Duodenal mucosa (tissue), 2 donors: Measurements from ENCODE around the gene ZIC4.

ENCODE experiments used
- H3K27ac ChIP-seq: one replicate; pipeline ENCODE4 v1.7.0; 2013; ENCODE audit warnings: low read depth, low read length
- H3K27me3 ChIP-seq, 2 donors: one replicate each; pipeline ENCODE4 v1.7.0; 2013; ENCODE audit warnings: low read length in 2 of 2, control low read depth in 1 of 2; ENCODE audit not compliant: insufficient read depth in 2 of 2, control insufficient read depth in 1 of 2
- H3K36me3 ChIP-seq, 2 donors: one replicate each; pipeline ENCODE4 v1.7.0; 2013; ENCODE audit warnings: low read length in 2 of 2, control low read depth in 1 of 2; ENCODE audit not compliant: insufficient read depth in 2 of 2, control insufficient read depth in 1 of 2
- H3K4me1 ChIP-seq, 2 donors: one replicate each; pipeline ENCODE4 v1.7.0; 2013; ENCODE audit warnings: low read length in 2 of 2, control low read depth in 1 of 2; ENCODE audit not compliant: insufficient read depth in 2 of 2, control insufficient read depth in 1 of 2
- H3K4me3 ChIP-seq, 2 donors: one replicate each; pipeline ENCODE4 v1.7.0; 2013; ENCODE audit warnings: low read length in 2 of 2, low read depth in 1 of 2
- H3K9ac ChIP-seq, 2 donors: one replicate each; pipeline ENCODE4 v1.7.0; 2013; ENCODE audit warnings: low read length in 2 of 2, low read depth in 1 of 2
- H3K9me3 ChIP-seq, 2 donors: one replicate each; pipeline ENCODE4 v1.7.0; 2013; ENCODE audit warnings: low read length in 2 of 2, control low read depth in 1 of 2; ENCODE audit not compliant: control insufficient read depth in 1 of 2

ZIC4 gene

GRCh38 chr3:147406028-147406931, at the start of gene ZIC4:
Gene ZIC4, minus strand, starts transcription at chr3:147406543. Its CDS starts 3,746 bp downstream, at chr3:147402797.
- H3K9me3 ChIP-seq, result no peaks in the 10 kb centered on the region
- H3K9ac ChIP-seq, result no peak within 1 kb of the TSS
- no peak within 1 kb of the TSS for H3K4me3 ChIP-seq
- H3K27me3 ChIP-seq, result peaks cover 71 to 86% of the 10 kb centered on the region in 2 donors
- H3K27ac ChIP-seq, result no peak within 1 kb of the TSS
- H3K36me3 ChIP-seq, result no peaks in the 10 kb centered on the region
- peaks cover 0 to 5% of the 10 kb centered on the region in 2 donors for H3K4me1 ChIP-seq

- H3K36me3 ChIP-seq, result no peaks in the 10 kb centered on the region
- no peaks in the 10 kb centered on the region for H3K9me3 ChIP-seq
- no peaks in the 10 kb centered on the region for H3K27me3 ChIP-seq
- H3K4me1 ChIP-seq, result no peaks in the 10 kb centered on the region
- no peak overlapping the region for H3K9ac ChIP-seq
- H3K4me3 ChIP-seq, result no peak overlapping the region
- H3K27ac ChIP-seq, result no peak overlapping the region
These were observed 43.3 kb upstream of the ZIC4 start for GRCh38 chr3:147449669-147450068.

GRCh38 chr3:147447224-147447623, 40.9 kb upstream of the ZIC4 start:
- no peak overlapping the region for H3K27ac ChIP-seq
- H3K4me3 ChIP-seq, result no peak overlapping the region
- H3K9ac ChIP-seq, result no peak overlapping the region
- no peaks in the 10 kb centered on the region for H3K4me1 ChIP-seq
- H3K36me3 ChIP-seq, result no peaks in the 10 kb centered on the region
- no peaks in the 10 kb centered on the region for H3K9me3 ChIP-seq
- no peaks in the 10 kb centered on the region for H3K27me3 ChIP-seq

GRCh38 chr3:147431751-147432150, 25.4 kb upstream of the ZIC4 start:
- no peak overlapping the region for H3K4me3 ChIP-seq
- no peaks in the 10 kb centered on the region for H3K4me1 ChIP-seq
- H3K9me3 ChIP-seq, result no peaks in the 10 kb centered on the region
- no peak overlapping the region for H3K27ac ChIP-seq
- no peaks in the 10 kb centered on the region for H3K36me3 ChIP-seq
- H3K9ac ChIP-seq, result no peak overlapping the region
- no peaks in the 10 kb centered on the region for H3K27me3 ChIP-seq

- H3K36me3 ChIP-seq, result no peaks in the 10 kb centered on the region
- no peak overlapping the region for H3K4me3 ChIP-seq
- no peaks in the 10 kb centered on the region for H3K4me1 ChIP-seq
- H3K9ac ChIP-seq, result no peak overlapping the region
- H3K27me3 ChIP-seq, result peaks cover 14 to 21% of the 10 kb centered on the region in 2 donors
- H3K9me3 ChIP-seq, result no peaks in the 10 kb centered on the region
- no peak overlapping the region for H3K27ac ChIP-seq
These were observed 22.4 kb upstream of the ZIC4 start for GRCh38 chr3:147428754-147429153.

GRCh38 chr3:147428326-147428725, 22.0 kb upstream of the ZIC4 start:
- H3K36me3 ChIP-seq, result no peaks in the 10 kb centered on the region
- no peaks in the 10 kb centered on the region for H3K9me3 ChIP-seq
- no peak overlapping the region for H3K9ac ChIP-seq
- H3K27ac ChIP-seq, result no peak overlapping the region
- H3K4me3 ChIP-seq, result no peak overlapping the region
- H3K27me3 ChIP-seq, result peaks cover 18 to 25% of the 10 kb centered on the region in 2 donors
- no peaks in the 10 kb centered on the region for H3K4me1 ChIP-seq

- no peak overlapping the region for H3K27ac ChIP-seq
- no peaks in the 10 kb centered on the region for H3K9me3 ChIP-seq
- H3K9ac ChIP-seq, result no peak overlapping the region
- H3K4me1 ChIP-seq, result no peaks in the 10 kb centered on the region
- H3K4me3 ChIP-seq, result no peak overlapping the region
- no peaks in the 10 kb centered on the region for H3K36me3 ChIP-seq
- H3K27me3 ChIP-seq, result peaks cover 24 to 31% of the 10 kb centered on the region in 2 donors
These were observed 21.4 kb upstream of the ZIC4 start for GRCh38 chr3:147427746-147428145.

- H3K4me1 ChIP-seq, result no peaks in the 10 kb centered on the region
- no peaks in the 10 kb centered on the region for H3K9me3 ChIP-seq
- no peak overlapping the region for H3K4me3 ChIP-seq
- no peak overlapping the region for H3K9ac ChIP-seq
- H3K27me3 ChIP-seq, result peaks cover 32 to 39% of the 10 kb centered on the region in 2 donors
- H3K27ac ChIP-seq, result no peak overlapping the region
- no peaks in the 10 kb centered on the region for H3K36me3 ChIP-seq
These were observed 20.6 kb upstream of the ZIC4 start for GRCh38 chr3:147426931-147427330.

GRCh38 chr3:147425388-147425850, 19.1 kb upstream of the ZIC4 start:
- H3K9me3 ChIP-seq, result no peaks in the 10 kb centered on the region
- H3K9ac ChIP-seq, result no peak overlapping the region
- no peak overlapping the region for H3K27ac ChIP-seq
- no peaks in the 10 kb centered on the region for H3K36me3 ChIP-seq
- no peak overlapping the region for H3K4me3 ChIP-seq
- no peaks in the 10 kb centered on the region for H3K4me1 ChIP-seq
- H3K27me3 ChIP-seq, result peaks cover 47 to 54% of the 10 kb centered on the region in 2 donors

GRCh38 chr3:147424581-147425387, 18.4 kb upstream of the ZIC4 start:
- Histone ChIP-seq H3K36me3 (no peaks in the 10 kb centered on the region), H3K4me1 (no peaks in the 10 kb centered on the region), H3K9me3 (no peaks in the 10 kb centered on the region), H3K4me3 (no peak overlapping the region), H3K9ac (no peak overlapping the region), H3K27me3 (peaks cover 53 to 60% of the 10 kb centered on the region in 2 donors), H3K27ac (no peak overlapping the region)
